Measurements from ENCODE around the gene SULT4A1.

- no peak for TF ChIP-seq CTCF (IDR thresholded peaks at IDR 0.05)
- TF ChIP-seq POLR2A (IDR thresholded peaks at IDR 0.05): no peak
Measured at GRCh38 chr22:43887391-43887790, 25.1 kb upstream of the SULT4A1 start.

Measured in body of pancreas (tissue), 4 donors.